ENCODE results near the gene SYP. TPM values are rescaled to one million over a fixed set of nuclear protein-coding genes. Genes with fewer than 3 reads are reported as not detected.
A peak's percentile ranks its signal among the peaks of the same experiment; 100 is the strongest.
"Not testable (repeated sequence)": the region's sequence is repeated elsewhere in the genome, so short reads cannot be mapped to it uniquely, and the experiment has no call there.

SYP gene
- total and polyA plus RNA-seq, 10 of the 15 experiments (the other 5 are each of a cell fraction or from before 2014, with no cell fraction given) = 0.34 to 1.7 (median 0.74) TPM

GRCh38 chrX:49174723-49175122 is 25.3 kb downstream of the SYP start:
- Histone ChIP-seq H3K36me3 (ENCODE audit: control insufficient read depth in 2 of 2, insufficient read depth in 2 of 2, low read length in 1 of 2) (no peaks in the 10 kb centered on the region; a peak in 3 of 4 replicates), H3K9me3 (replicated peaks; ENCODE audit: control insufficient read depth, insufficient read depth, low read length) (no peaks in the 10 kb centered on the region; the same call in 2 of the 3 replicates), H3K79me2 (ENCODE audit: control insufficient read depth, insufficient read depth, low read length) (peaks cover 6% of the 10 kb centered on the region), H3K27me3 (replicated peaks in 1 of 2; ENCODE audit: control insufficient read depth in 2 of 2, insufficient read depth in 2 of 2, low read length in 1 of 2) (no peaks in the 10 kb centered on the region), H3K9ac (ENCODE audit: control insufficient read depth, insufficient read depth, low read length) (no peak overlapping the region), H4K20me1 (ENCODE audit: control insufficient read depth, insufficient read depth) (no peaks in the 10 kb centered on the region), H3K4me1 (ENCODE audit: control insufficient read depth, insufficient read depth, low read length) (peaks cover 6% of the 10 kb centered on the region; the same call in 1 of the 2 replicates), H2AFZ (ENCODE audit: control insufficient read depth, low read depth, low read length) (no peak overlapping the region), H3K4me3 (no peak overlapping the region), H3K27ac (ENCODE audit: control insufficient read depth, insufficient read depth) (no peak overlapping the region), H3K4me2 (ENCODE audit: control insufficient read depth, insufficient read depth) (no peak overlapping the region)
- 76% methylated on average over 3 of the region's 3 CpGs for WGBS (ENCODE audit: insufficient coverage, insufficient replicate concordance, low lambda C conversion rate, missing lambda C conversion rate)
- POLR2A ChIA-PET = interaction anchor here (0.6 kb wide), 1 partner anchor 75 kb away, joined by 3 read pairs; no protein-coding TSS in a partner anchor
- TF ChIP-seq FOXM1 (IDR thresholded peaks at IDR 0.05; ENCODE audit: low read depth, low read length) = no peak
- TF ChIP-seq PKNOX1 (IDR thresholded peaks at IDR 0.05) = peak; percentile 53; the same call in 1 of the 2 replicates
- DNase-seq (ENCODE audit: low read depth, low spot score) (no peak), ATAC-seq (no peak), FAIRE-seq (no peak)
- BruUV-seq (replicated peaks) = no TSS peak
- intact Hi-C loops (cut with micrococcal nuclease; ENCODE audit: unreplicated experiment) = no loop called here
- SMC1A ChIA-PET (ENCODE audit: uncharacterized antibody, unreplicated experiment) = no interaction called here
- in situ Hi-C loops (cut with MboI) = no loop called here
- CTCF ChIA-PET = no interaction called here
- RAD21 ChIA-PET (ENCODE audit: unreplicated experiment) = no interaction called here

- in situ Hi-C loops (cut with MboI); H3K36me3 ChIP-seq (ENCODE audit: control insufficient read depth in 2 of 2, insufficient read depth in 2 of 2, low read length in 1 of 2); BruUV-seq (replicated peaks); FAIRE-seq; POLR2A ChIA-PET; intact Hi-C loops (cut with micrococcal nuclease; ENCODE audit: unreplicated experiment); H3K9ac ChIP-seq (ENCODE audit: control insufficient read depth, insufficient read depth, low read length); H2AFZ ChIP-seq (ENCODE audit: control insufficient read depth, low read depth, low read length); ATAC-seq; H3K9me3 ChIP-seq (replicated peaks; ENCODE audit: control insufficient read depth, insufficient read depth, low read length); H4K20me1 ChIP-seq (ENCODE audit: control insufficient read depth, insufficient read depth); DNase-seq (ENCODE audit: low read depth, low spot score); H3K27ac ChIP-seq (ENCODE audit: control insufficient read depth, insufficient read depth); H3K27me3 ChIP-seq (replicated peaks in 1 of 2; ENCODE audit: control insufficient read depth in 2 of 2, insufficient read depth in 2 of 2, low read length in 1 of 2); H3K79me2 ChIP-seq (ENCODE audit: control insufficient read depth, insufficient read depth, low read length); RAD21 ChIA-PET (ENCODE audit: unreplicated experiment): not testable (repeated sequence)
- H3K4me2 ChIP-seq (ENCODE audit: control insufficient read depth, insufficient read depth) = peak overlapping the region; percentile 72; the same call in 1 of the 2 replicates
- H3K4me3 ChIP-seq = 0 out of 2 replicates have a peak overlapping the region, but pooled peaks have one; percentile 73
- WGBS (ENCODE audit: insufficient coverage, insufficient replicate concordance, low lambda C conversion rate, missing lambda C conversion rate) = 68% methylated on average over 8 of the region's 8 CpGs
- SMC1A ChIA-PET (ENCODE audit: uncharacterized antibody, unreplicated experiment) = interaction anchor here (2.6 kb wide), 1 partner anchor 16 kb away, joined by 7 read pairs; no protein-coding TSS in a partner anchor
- CTCF ChIA-PET = interaction anchor here (1.1 to 2.4 kb wide), 2 partner anchors 17 to 19 kb away, joined by 3 to 8 read pairs; no protein-coding TSS in a partner anchor
- peaks cover 14% of the 10 kb centered on the region; the same call in 1 of the 2 replicates for H3K4me1 ChIP-seq (ENCODE audit: control insufficient read depth, insufficient read depth, low read length)
Observed at GRCh38 chrX:49173544-49173943, 26.4 kb downstream of the SYP start.

All from GM12878 (cell line).